ENCODE results near the gene TDRD5.
A peak's percentile ranks its signal among the peaks of the same experiment; 100 is the strongest.
"Not testable (repeated sequence)": the region's sequence is repeated elsewhere in the genome, so short reads cannot be mapped to it uniquely, and the experiment has no call there.

The TDRD5 gene

GRCh38 chr1:179598631-179599030, 7.0 kb downstream of the TDRD5 start:
- DNase-seq (ENCODE audit: low read depth in 2 of 2) = no peak

GRCh38 chr1:179599623-179600249, 8.1 kb downstream of the TDRD5 start:
- no peak for DNase-seq (ENCODE audit: low read depth in 2 of 2)

GRCh38 chr1:179601093-179601492, 9.5 kb downstream of the TDRD5 start:
- no peak for DNase-seq (ENCODE audit: low read depth in 2 of 2)

- no peak for DNase-seq (ENCODE audit: low read depth in 2 of 2)
Measured at GRCh38 chr1:179612361-179612760, 20.7 kb downstream of the TDRD5 start.

GRCh38 chr1:179630719-179631118, 39.1 kb downstream of the TDRD5 start:
- DNase-seq (ENCODE audit: low read depth in 2 of 2) = no peak

- DNase-seq (ENCODE audit: low read depth in 2 of 2) = no peak
Measured at GRCh38 chr1:179632868-179633267, 41.2 kb downstream of the TDRD5 start.

- no peak for DNase-seq (ENCODE audit: low read depth in 2 of 2)
Measured at GRCh38 chr1:179637211-179637860, 45.7 kb downstream of the TDRD5 start.

GRCh38 chr1:179661018-179661417, 69.4 kb downstream of the TDRD5 start:
- no peak for DNase-seq (ENCODE audit: low read depth in 2 of 2)

- no peak for DNase-seq (ENCODE audit: low read depth in 2 of 2)
Measured at GRCh38 chr1:179663810-179664209, 72.2 kb downstream of the TDRD5 start.

- DNase-seq (ENCODE audit: low read depth in 2 of 2) = no peak
Measured at GRCh38 chr1:179677882-179678281, 86.2 kb downstream of the TDRD5 start.

GRCh38 chr1:179694530-179694929, 102.9 kb downstream of the TDRD5 start:
- DNase-seq (ENCODE audit: low read depth in 2 of 2) = not testable (repeated sequence)

GRCh38 chr1:179702946-179703539, 111.4 kb downstream of the TDRD5 start:
- DNase-seq (ENCODE audit: low read depth in 2 of 2) = no peak

GRCh38 chr1:179706339-179706941, 114.8 kb downstream of the TDRD5 start:
- DNase-seq (ENCODE audit: low read depth in 2 of 2) = peak; percentile 8 to 14

GRCh38 chr1:179707406-179707805, 115.8 kb downstream of the TDRD5 start:
- DNase-seq (ENCODE audit: low read depth in 2 of 2) = no peak

GRCh38 chr1:179708434-179709195, 117.0 kb downstream of the TDRD5 start:
- DNase-seq (ENCODE audit: low read depth in 2 of 2) = no peak

GRCh38 chr1:179709841-179710329, 118.3 kb downstream of the TDRD5 start:
- no peak for DNase-seq (ENCODE audit: low read depth in 2 of 2)

- no peak for DNase-seq (ENCODE audit: low read depth in 2 of 2)
Measured at GRCh38 chr1:179714159-179714558, 122.5 kb downstream of the TDRD5 start.

- DNase-seq (ENCODE audit: low read depth in 2 of 2) = no peak
Measured at GRCh38 chr1:179714623-179715022, 123.0 kb downstream of the TDRD5 start.

- DNase-seq (ENCODE audit: low read depth in 2 of 2) = no peak
Measured at GRCh38 chr1:179719272-179719671, 127.6 kb downstream of the TDRD5 start.

GRCh38 chr1:179728271-179728670, 136.6 kb downstream of the TDRD5 start:
- DNase-seq (ENCODE audit: low read depth in 2 of 2) = no peak

- no peak for DNase-seq (ENCODE audit: low read depth in 2 of 2)
Measured at GRCh38 chr1:179729881-179730280, 138.2 kb downstream of the TDRD5 start.

GRCh38 chr1:179731643-179732042, 140.0 kb downstream of the TDRD5 start:
- no peak for DNase-seq (ENCODE audit: low read depth in 2 of 2)

Measured in stimulated activated CD8-positive, alpha-beta memory T cell treated with anti-CD3 and anti-CD28 coated beads, Interleukin-15, amount 100 ng/mL, for 48 hours (primary cell).